Endothelial cell of umbilical vein (primary cell): ENCODE data around the gene ELMO1. TPM values are rescaled to one million over a fixed set of nuclear protein-coding genes. Genes with fewer than 3 reads are reported as not detected.

Experiments used
- BruUV-seq: library from RNA; stranded (reverse); fragments of 400-500 nt; replicated peaks from 2 replicates; lab custom pipeline; 2021; lab: Mats Ljungman, UMichigan
- CTCF ChIA-PET: fragments of 300-600, 350-600 bp; sonication (Branson Sonifier 250); formaldehyde crosslinking; loops from one replicate; lab custom pipeline; 2021; ENCODE audit warnings: antibody characterized with exemption, inconsistent platforms; lab: Charles Lee
- POLR2A ChIA-PET: fragments of 300-600, 350-600 bp; sonication (Branson Sonifier 250); formaldehyde crosslinking; loops from one replicate; lab custom pipeline; 2021; ENCODE audit warnings: antibody characterized with exemption, inconsistent platforms; lab: Charles Lee
- DNase-seq: peaks from one replicate; pipeline ENCODE4 v3.0.0-alpha.2; 2011; ENCODE audit warnings: low read depth, low spot score
- FAIRE-seq: peaks from 2 replicates; lab custom pipeline; 2011; peaks lifted over from hg19 to GRCh38; lab: Jason Lieb, UNC
- H2AFZ ChIP-seq: 2 replicates; pipeline ENCODE4 v1.6.0; 2012; ENCODE audit warnings: low read depth, low read length, control low read depth, inconsistent platforms
- H3K27ac ChIP-seq: 2 replicates; pipeline ENCODE4 v1.5.1; 2011; ENCODE audit warnings: low read depth, mild to moderate bottlenecking, control low read depth, low read length, moderate library complexity; ENCODE audit not compliant: insufficient read depth
- H3K27me3 ChIP-seq, 2 experiments: 2 replicates each; pipeline versions ENCODE4 v1.6.0 to v1.6.1; 2011; ENCODE audit warnings: low read length in 2 of 2, mixed read lengths in 1 of 2; ENCODE audit not compliant: control insufficient read depth in 2 of 2, insufficient read depth in 2 of 2
- H3K36me3 ChIP-seq, 2 experiments: 2 replicates in 1 of 2; 3 replicates in 1 of 2; pipeline ENCODE4 v1.5.1; 2011; ENCODE audit warnings: low read length in 2 of 2, mild to moderate bottlenecking in 1 of 2, moderate library complexity in 1 of 2; ENCODE audit not compliant: control insufficient read depth in 2 of 2, insufficient read depth in 2 of 2; ENCODE audit errors: extremely low read depth in 1 of 2
- H3K4me1 ChIP-seq: 3 replicates; pipeline ENCODE4 v1.5.1; 2011; ENCODE audit warnings: mild to moderate bottlenecking, low read length; ENCODE audit not compliant: control insufficient read depth, insufficient read depth; ENCODE audit errors: extremely low read depth
- H3K4me2 ChIP-seq: 2 replicates; pipeline ENCODE4 v1.6.1; 2011; ENCODE audit warnings: low read length, control low read depth, mixed read lengths; ENCODE audit not compliant: insufficient read depth
- H3K4me3 ChIP-seq, 3 experiments: fragments of 200-600 bp in 1 of 3; sonication (generic), shearing (Covaris generic) in 1 of 3; replicated peaks in 1 of 3; 2 replicates each; pipeline ENCODE4 v1.5.1; 2011 to 2016; ENCODE audit warnings: control low read depth in 3 of 3, low read length in 3 of 3, mild to moderate bottlenecking in 2 of 3, inconsistent platforms in 1 of 3, low read depth in 1 of 3, moderate library complexity in 1 of 3; ENCODE audit not compliant: insufficient read depth in 1 of 3
- H3K79me2 ChIP-seq: 2 replicates; pipeline ENCODE4 v1.6.0; 2012; ENCODE audit warnings: low read length, inconsistent platforms; ENCODE audit not compliant: control insufficient read depth, insufficient read depth
- H3K9ac ChIP-seq: replicated peaks from 2 replicates; pipeline ENCODE3; 2011; ENCODE audit warnings: low read length, control low read depth; ENCODE audit not compliant: insufficient read depth; ENCODE audit errors: extremely low read depth
- H3K9me1 ChIP-seq: replicated peaks from 3 replicates; pipeline ENCODE4 v1.6.0; 2011; ENCODE audit warnings: mild to moderate bottlenecking, low read length; ENCODE audit not compliant: control insufficient read depth, insufficient read depth; ENCODE audit errors: extremely low read depth
- H3K9me3 ChIP-seq: replicated peaks from 2 replicates; pipeline ENCODE4 v1.5.1; 2012; ENCODE audit warnings: low read length, inconsistent platforms; ENCODE audit not compliant: control insufficient read depth, insufficient read depth
- H4K20me1 ChIP-seq: replicated peaks from 2 replicates; pipeline ENCODE3; 2011; ENCODE audit warnings: mild to moderate bottlenecking, low read length; ENCODE audit not compliant: control insufficient read depth, insufficient read depth; ENCODE audit errors: extremely low read depth
- EZH2 ChIP-seq: IDR thresholded peaks from 2 replicates; pipeline ENCODE4 v1.6.1; 2012; ENCODE audit warnings: borderline replicate concordance, low read depth, mild to moderate bottlenecking, moderate library complexity, low read length, inconsistent platforms; ENCODE audit not compliant: severe bottlenecking
- FOS ChIP-seq: IDR thresholded peaks from 2 replicates; pipeline ENCODE4 v1.6.1; 2011; ENCODE audit warnings: mild to moderate bottlenecking, low read length, moderate library complexity, borderline replicate concordance; ENCODE audit not compliant: insufficient read depth
- GATA2 ChIP-seq: IDR thresholded peaks from 2 replicates; pipeline ENCODE4 v1.7.0; 2011; ENCODE audit warnings: low read depth, mild to moderate bottlenecking, moderate library complexity, mixed read lengths, low read length; ENCODE audit not compliant: insufficient read length, insufficient read depth
- JUN ChIP-seq: IDR thresholded peaks from 2 replicates; pipeline ENCODE4 v1.6.1; 2011; ENCODE audit warnings: borderline replicate concordance, low read depth; ENCODE audit not compliant: insufficient read length, insufficient read depth
- MYC ChIP-seq: IDR thresholded peaks from one replicate; pipeline ENCODE4 v1.6.1; 2011; ENCODE audit warnings: mild to moderate bottlenecking, low read depth, low read length
- POLR2A ChIP-seq: IDR thresholded peaks from 2 replicates; pipeline ENCODE4 v1.6.1; 2012; ENCODE audit warnings: low read depth, mild to moderate bottlenecking, control low read depth, low read length
- POLR2AphosphoS5 ChIP-seq: IDR thresholded peaks from 2 replicates; pipeline ENCODE4 v1.6.1; 2012; ENCODE audit warnings: low read depth, mild to moderate bottlenecking, control low read depth, low read length, moderate library complexity; ENCODE audit not compliant: insufficient read depth
- dilution Hi-C: fragments of 300-500 bp; cut with MboI; formaldehyde crosslinking; loops from one replicate; pipeline ENCODE4 v1.15.0; 2019; ENCODE audit warnings: low sequenced_read_pairs; ENCODE audit not compliant: extremely low pct_ligation_motif_present
- intact Hi-C: fragments of 100-400 bp; cut with micrococcal nuclease; formaldehyde crosslinking; loops from one replicate; pipeline ENCODE4 v1.10.0; 2022
- polyA plus RNA-seq, 4 experiments: library from polyadenylated mRNA; depleted of rRNA in 3 of 4; stranded (reverse) in 3 of 4; unstranded in 1 of 4; fragments of >200 nt; gene quantifications; 2 replicates each; pipeline versions ENCODE4 v1.2.1 to v1.2.3, GENCODE V29; 2011 to 2012; ENCODE audit warnings: missing spikeins in 1 of 4
- total RNA-seq: library from RNA; stranded (reverse); gene quantifications from 2 replicates; pipeline ENCODE4 v1.2.3, GENCODE V29; 2021
- TF ChIP-seq, protein P1 (sequence below): IDR thresholded peaks from 2 replicates; pipeline ENCODE4 v1.6.1; 2011; ENCODE audit not compliant: insufficient read depth, insufficient read length
- TF ChIP-seq, protein P2 (sequence below), 2 donors: IDR thresholded peaks; 1 replicate in 1 of 2; 2 replicates in 1 of 2; pipeline ENCODE4 v1.5.1; 2011; ENCODE audit warnings: low read length in 2 of 2, mild to moderate bottlenecking in 2 of 2, moderate library complexity in 2 of 2, control low read depth in 1 of 2, inconsistent platforms in 1 of 2, low read depth in 1 of 2; ENCODE audit not compliant: insufficient read depth in 1 of 2; ENCODE audit errors: extremely low read depth in 1 of 2

The ELMO1 gene
- total and polyA plus RNA-seq, 2 donors (not counting 3 experiments of a cell fraction or from before 2014, with no cell fraction given) = 17.0 to 30.6 TPM

DNA sequence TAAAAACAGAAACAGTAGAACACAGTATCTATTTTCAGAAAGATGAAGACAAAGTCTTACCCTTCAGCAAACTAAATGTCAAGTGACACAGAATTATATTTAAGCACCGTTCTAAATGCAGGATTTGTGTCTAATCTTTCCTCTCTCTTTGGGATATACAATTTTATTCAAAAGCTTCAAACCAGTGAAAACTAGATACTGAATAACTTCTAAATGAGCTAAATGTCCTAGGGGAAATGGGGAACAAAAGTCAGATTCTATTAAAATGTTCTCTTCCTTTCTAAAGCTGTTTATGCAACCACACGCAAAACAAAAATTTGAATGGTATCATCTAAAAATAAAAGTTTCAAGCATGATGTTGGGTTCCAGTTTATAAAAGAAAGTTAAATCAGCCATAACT is 588.0 kb downstream of the ELMO1 start:
- CTCF ChIA-PET = interaction anchor here (0.6 to 1.1 kb wide), 2 partner anchors 26 to 310 kb away, joined by 3 to 5 read pairs; no protein-coding TSS in a partner anchor

More for the DNA sequence above, 588.0 kb downstream of the ELMO1 start:
- no peak for FAIRE-seq
- Histone ChIP-seq H3K4me1 (no peaks in the 10 kb centered on the region), H3K36me3 (no peaks in the 10 kb centered on the region), H3K9me3 (no peaks in the 10 kb centered on the region), H3K9ac (no peak overlapping the region), H3K4me2 (no peak overlapping the region), H3K27me3 (no peaks in the 10 kb centered on the region), H3K9me1 (no peaks in the 10 kb centered on the region), H3K4me3 (no peak overlapping the region), H3K27ac (no peak overlapping the region), H4K20me1 (no peaks in the 10 kb centered on the region), H2AFZ (no peak overlapping the region), H3K79me2 (no peaks in the 10 kb centered on the region)
- DNase-seq = no peak
- dilution Hi-C loops = no loop called here
- no TSS peak for BruUV-seq
- TF ChIP-seq POLR2A (no peak), MYC (no peak), JUN (no peak), FOS (no peak), GATA2 (no peak), POLR2AphosphoS5 (no peak), EZH2 (no peak)
- TF ChIP-seq, protein P1, sequence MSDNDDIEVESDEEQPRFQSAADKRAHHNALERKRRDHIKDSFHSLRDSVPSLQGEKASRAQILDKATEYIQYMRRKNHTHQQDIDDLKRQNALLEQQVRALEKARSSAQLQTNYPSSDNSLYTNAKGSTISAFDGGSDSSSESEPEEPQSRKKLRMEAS = no peak
- TF ChIP-seq, protein P2, sequence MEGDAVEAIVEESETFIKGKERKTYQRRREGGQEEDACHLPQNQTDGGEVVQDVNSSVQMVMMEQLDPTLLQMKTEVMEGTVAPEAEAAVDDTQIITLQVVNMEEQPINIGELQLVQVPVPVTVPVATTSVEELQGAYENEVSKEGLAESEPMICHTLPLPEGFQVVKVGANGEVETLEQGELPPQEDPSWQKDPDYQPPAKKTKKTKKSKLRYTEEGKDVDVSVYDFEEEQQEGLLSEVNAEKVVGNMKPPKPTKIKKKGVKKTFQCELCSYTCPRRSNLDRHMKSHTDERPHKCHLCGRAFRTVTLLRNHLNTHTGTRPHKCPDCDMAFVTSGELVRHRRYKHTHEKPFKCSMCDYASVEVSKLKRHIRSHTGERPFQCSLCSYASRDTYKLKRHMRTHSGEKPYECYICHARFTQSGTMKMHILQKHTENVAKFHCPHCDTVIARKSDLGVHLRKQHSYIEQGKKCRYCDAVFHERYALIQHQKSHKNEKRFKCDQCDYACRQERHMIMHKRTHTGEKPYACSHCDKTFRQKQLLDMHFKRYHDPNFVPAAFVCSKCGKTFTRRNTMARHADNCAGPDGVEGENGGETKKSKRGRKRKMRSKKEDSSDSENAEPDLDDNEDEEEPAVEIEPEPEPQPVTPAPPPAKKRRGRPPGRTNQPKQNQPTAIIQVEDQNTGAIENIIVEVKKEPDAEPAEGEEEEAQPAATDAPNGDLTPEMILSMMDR (IDR thresholded peaks at IDR 0.05; ENCODE audit: extremely low read depth in 1 of 2, insufficient read depth in 1 of 2, low read depth in 1 of 2, low read length in 2 of 2) = no peak
- intact Hi-C loops = no loop called here
- POLR2A ChIA-PET = no interaction called here
